ENCODE data around the gene MBD6. TPM values are rescaled to one million over a fixed set of nuclear protein-coding genes. Genes with fewer than 3 reads are reported as not detected.
A peak's percentile ranks its signal among the peaks of the same experiment; 100 is the strongest.

MBD6 gene
- total and polyA plus RNA-seq, 4 experiments from 2014 or later, result 0.16 to 103 (median 50.0) TPM

DNA sequence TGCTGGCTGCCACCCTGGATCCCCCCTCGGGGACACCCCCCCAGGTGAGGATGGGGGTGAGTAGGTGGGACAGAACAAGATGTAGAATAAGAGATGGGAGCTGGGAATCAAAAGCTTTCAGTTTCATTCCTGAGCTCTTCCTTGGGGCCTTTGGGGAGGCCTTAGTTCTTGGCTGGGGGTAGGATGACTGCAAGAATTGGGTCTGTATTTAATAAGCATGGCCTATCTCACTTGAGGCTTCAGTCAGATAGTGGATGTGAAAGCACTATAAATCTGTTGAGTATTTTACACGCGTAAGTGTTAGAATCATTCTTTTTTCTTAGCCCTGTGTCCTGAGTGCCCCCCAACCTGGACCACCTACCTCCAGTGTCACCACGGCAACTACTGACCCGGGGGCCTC is 4.6 kb downstream of the MBD6 start:
- ChIA-PET CTCF (ENCODE audit: partially characterized antibody) (interaction anchor here (0.6 to 1.6 kb wide), 4 partner anchors 40 to 68 kb away, joined by 3 to 6 read pairs (median 5); partner anchors contain the start of gene GLI1), POLR2A (ENCODE audit: partially characterized antibody) (interaction anchor here (1.5 kb wide), 1 partner anchor 11 kb away, joined by 6 read pairs; no protein-coding TSS in a partner anchor)
- H3K27ac ChIP-seq (ENCODE audit: low read depth, low read length), result no peak overlapping the region
- no peak for DNase-seq
- Mint-ChIP-seq H3K36me3 (peaks cover 11 to 73% of the 10 kb centered on the region in 2 donors), H3K27me3 (no peaks in the 10 kb centered on the region), H3K27ac (peak overlapping the region in 4 of 7 donors; percentile 2 to 56 (median 42)), H3K9me3 (no peaks in the 10 kb centered on the region), H3K4me1 (peaks cover 14 to 26% (median 20%) of the 10 kb centered on the region in 4 donors), H3K4me3 (no peak overlapping the region)
- H3K4me3 ChIP-seq (ENCODE audit: low read length in 2 of 2), result no peak overlapping the region
- peaks cover 50% of the 10 kb centered on the region for H3K36me3 ChIP-seq (ENCODE audit: insufficient read depth, low read length)
- intact Hi-C loops (cut with micrococcal nuclease), result no loop called here
- peaks cover 27% of the 10 kb centered on the region for H3K4me1 ChIP-seq (ENCODE audit: insufficient read depth, low read length)
- H3K27me3 ChIP-seq (ENCODE audit: insufficient read depth, low read length), result no peaks in the 10 kb centered on the region
- H3K9me3 ChIP-seq (ENCODE audit: control insufficient read depth in 1 of 2, low read length in 2 of 2), result no peaks in the 10 kb centered on the region

DNA sequence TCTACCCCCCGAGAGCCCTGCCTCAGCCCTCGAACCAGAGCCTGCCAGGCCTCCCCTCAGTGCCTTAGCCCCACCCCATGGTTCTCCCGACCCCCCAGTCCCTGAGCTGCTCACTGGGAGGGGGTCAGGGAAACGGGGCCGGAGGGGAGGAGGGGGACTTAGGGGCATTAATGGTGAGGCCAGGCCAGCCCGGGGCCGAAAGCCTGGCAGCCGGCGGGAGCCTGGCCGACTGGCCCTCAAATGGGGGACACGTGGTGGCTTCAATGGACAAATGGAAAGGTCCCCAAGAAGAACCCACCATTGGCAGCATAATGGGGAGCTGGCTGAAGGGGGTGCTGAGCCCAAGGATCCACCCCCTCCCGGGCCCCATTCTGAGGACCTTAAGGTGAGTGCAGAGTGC is 5.6 kb downstream of the MBD6 start:
- POLR2A ChIA-PET (ENCODE audit: partially characterized antibody), result interaction anchor here (1.2 to 1.3 kb wide), 2 partner anchors 12 to 19 kb away, joined by 3 to 6 read pairs; partner anchors contain the start of gene DCTN2
- Histone ChIP-seq H3K4me3 (ENCODE audit: low read length in 2 of 2) (no peak overlapping the region), H3K9me3 (ENCODE audit: control insufficient read depth in 1 of 2, low read length in 2 of 2) (no peaks in the 10 kb centered on the region), H3K36me3 (ENCODE audit: insufficient read depth, low read length) (peaks cover 60% of the 10 kb centered on the region), H3K4me1 (ENCODE audit: insufficient read depth, low read length) (peaks cover 24% of the 10 kb centered on the region), H3K27ac (ENCODE audit: low read depth, low read length) (no peak overlapping the region), H3K27me3 (ENCODE audit: insufficient read depth, low read length) (no peaks in the 10 kb centered on the region)
- no peaks in the 10 kb centered on the region for H3K9me3 Mint-ChIP-seq
- H3K27ac Mint-ChIP-seq, result peak overlapping the region in 1 of 7 donors; percentile 59
- no peak for DNase-seq
- intact Hi-C loops (cut with micrococcal nuclease), result no loop called here
- H3K36me3 Mint-ChIP-seq, result peaks cover 21 to 80% of the 10 kb centered on the region in 2 donors
- H3K27me3 Mint-ChIP-seq, result no peaks in the 10 kb centered on the region
- H3K4me3 Mint-ChIP-seq, result no peak overlapping the region
- CTCF ChIA-PET (ENCODE audit: partially characterized antibody), result interaction anchor here (0.9 kb wide), 1 partner anchor 54 kb away, joined by 3 read pairs; no protein-coding TSS in a partner anchor
- peaks cover 14 to 23% (median 18%) of the 10 kb centered on the region in 4 donors for H3K4me1 Mint-ChIP-seq

DNA sequence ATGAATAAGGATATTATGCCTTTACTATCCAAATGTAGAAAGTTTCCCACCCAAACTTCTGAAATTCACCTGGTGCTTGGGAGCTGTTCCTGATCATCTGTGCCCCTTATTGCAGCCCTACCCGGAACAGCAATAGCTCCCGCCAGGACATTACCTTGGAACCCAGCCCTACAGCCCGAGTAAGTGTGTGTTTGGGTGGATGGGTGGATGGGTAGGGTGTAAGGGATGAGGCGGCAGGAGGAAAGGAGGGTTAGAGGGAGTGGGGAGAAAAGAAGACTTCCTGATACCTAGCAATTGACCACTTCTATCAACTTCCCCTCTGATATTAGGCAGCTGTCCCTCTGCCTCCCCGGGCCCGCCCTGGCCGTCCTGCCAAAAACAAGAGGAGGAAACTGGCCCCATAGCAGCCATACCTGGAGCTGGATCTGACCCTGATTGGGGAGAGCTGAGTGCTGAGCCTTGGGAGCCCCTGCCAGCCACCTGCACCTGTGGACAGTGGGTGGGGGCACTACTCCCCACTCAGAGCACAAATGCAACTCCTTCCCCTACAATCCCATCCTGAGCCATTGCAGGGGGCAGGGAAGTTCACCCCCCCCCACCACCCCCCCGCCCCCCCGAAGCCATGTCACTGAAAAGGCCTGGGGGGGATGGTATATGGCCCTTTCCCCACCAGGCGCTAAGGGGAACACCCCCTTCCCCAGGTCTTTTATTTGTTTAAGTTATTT is 6.4 kb downstream of the MBD6 start:
- Histone ChIP-seq H3K4me3 (ENCODE audit: low read length in 2 of 2) (no peak overlapping the region), H3K27ac (ENCODE audit: low read depth, low read length) (no peak overlapping the region), H3K9me3 (ENCODE audit: control insufficient read depth in 1 of 2, low read length in 2 of 2) (no peaks in the 10 kb centered on the region), H3K4me1 (ENCODE audit: insufficient read depth, low read length) (peaks cover 16% of the 10 kb centered on the region), H3K27me3 (ENCODE audit: insufficient read depth, low read length) (no peaks in the 10 kb centered on the region), H3K36me3 (ENCODE audit: insufficient read depth, low read length) (peaks cover 66% of the 10 kb centered on the region)
- Mint-ChIP-seq H3K36me3 (peaks cover 23 to 78% of the 10 kb centered on the region in 2 donors), H3K4me3 (peak overlapping the region in 1 of 8 donors; percentile 7), H3K27ac (peak overlapping the region in 6 of 7 donors; percentile 25 to 85 (median 57)), H3K4me1 (peaks cover 8 to 14% (median 10%) of the 10 kb centered on the region in 4 donors), H3K9me3 (no peaks in the 10 kb centered on the region), H3K27me3 (no peaks in the 10 kb centered on the region)
- intact Hi-C loops (cut with micrococcal nuclease), result no loop called here
- ChIA-PET CTCF (ENCODE audit: partially characterized antibody) (interaction anchor here (0.6 kb wide), 1 partner anchor 105 kb away, joined by 4 read pairs; no protein-coding TSS in a partner anchor), POLR2A (ENCODE audit: partially characterized antibody) (interaction anchor here (1.0 to 1.3 kb wide), 4 partner anchors 10 to 50 kb away, joined by 3 to 6 read pairs (median 4); partner anchors contain the start of gene DCTN2)
- no peak for DNase-seq

DNA sequence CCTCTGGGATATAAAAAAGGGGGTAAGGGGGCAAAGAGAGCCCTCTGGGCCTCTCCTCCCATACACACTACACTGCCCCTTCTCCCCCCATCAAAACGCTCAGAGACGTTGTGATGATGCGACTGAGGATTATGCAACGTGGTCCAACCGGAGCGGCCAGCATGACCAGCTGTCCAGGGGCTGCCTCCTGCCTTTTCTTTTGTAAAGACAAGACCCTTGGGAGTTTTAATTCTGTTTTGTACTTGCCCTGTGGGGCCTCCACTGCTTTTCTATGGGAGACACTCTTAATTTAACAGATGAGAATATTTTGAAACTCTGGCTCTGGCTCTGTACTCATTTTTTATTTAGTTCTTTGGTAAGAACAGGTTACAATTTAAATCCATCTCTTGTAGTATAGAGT is 7.2 kb downstream of the MBD6 start:
- H3K4me1 Mint-ChIP-seq, result peaks cover 1 to 7% (median 3%) of the 10 kb centered on the region in 4 donors
- Histone ChIP-seq H3K36me3 (ENCODE audit: insufficient read depth, low read length) (peaks cover 72% of the 10 kb centered on the region), H3K27me3 (ENCODE audit: insufficient read depth, low read length) (no peaks in the 10 kb centered on the region), H3K9me3 (ENCODE audit: control insufficient read depth in 1 of 2, low read length in 2 of 2) (no peaks in the 10 kb centered on the region), H3K4me1 (ENCODE audit: insufficient read depth, low read length) (peaks cover 8% of the 10 kb centered on the region), H3K27ac (ENCODE audit: low read depth, low read length) (no peak overlapping the region), H3K4me3 (ENCODE audit: low read length in 2 of 2) (no peak overlapping the region)
- no peak overlapping the region for H3K4me3 Mint-ChIP-seq
- intact Hi-C loops (cut with micrococcal nuclease), result no loop called here
- H3K36me3 Mint-ChIP-seq, result peaks cover 22 to 76% of the 10 kb centered on the region in 2 donors
- no peaks in the 10 kb centered on the region for H3K9me3 Mint-ChIP-seq
- CTCF ChIA-PET (ENCODE audit: partially characterized antibody), result interaction anchor here (1.6 kb wide), 1 partner anchor 9 kb away, joined by 4 read pairs; no protein-coding TSS in a partner anchor
- POLR2A ChIA-PET (ENCODE audit: partially characterized antibody), result interaction anchor here (0.9 to 1.0 kb wide), 3 partner anchors 10 to 18 kb away, joined by 4 read pairs; no protein-coding TSS in a partner anchor
- peak overlapping the region in 3 of 7 donors; percentile 10 to 64 (median 63) for H3K27ac Mint-ChIP-seq
- no peaks in the 10 kb centered on the region for H3K27me3 Mint-ChIP-seq
- DNase-seq, result no peak

DNA sequence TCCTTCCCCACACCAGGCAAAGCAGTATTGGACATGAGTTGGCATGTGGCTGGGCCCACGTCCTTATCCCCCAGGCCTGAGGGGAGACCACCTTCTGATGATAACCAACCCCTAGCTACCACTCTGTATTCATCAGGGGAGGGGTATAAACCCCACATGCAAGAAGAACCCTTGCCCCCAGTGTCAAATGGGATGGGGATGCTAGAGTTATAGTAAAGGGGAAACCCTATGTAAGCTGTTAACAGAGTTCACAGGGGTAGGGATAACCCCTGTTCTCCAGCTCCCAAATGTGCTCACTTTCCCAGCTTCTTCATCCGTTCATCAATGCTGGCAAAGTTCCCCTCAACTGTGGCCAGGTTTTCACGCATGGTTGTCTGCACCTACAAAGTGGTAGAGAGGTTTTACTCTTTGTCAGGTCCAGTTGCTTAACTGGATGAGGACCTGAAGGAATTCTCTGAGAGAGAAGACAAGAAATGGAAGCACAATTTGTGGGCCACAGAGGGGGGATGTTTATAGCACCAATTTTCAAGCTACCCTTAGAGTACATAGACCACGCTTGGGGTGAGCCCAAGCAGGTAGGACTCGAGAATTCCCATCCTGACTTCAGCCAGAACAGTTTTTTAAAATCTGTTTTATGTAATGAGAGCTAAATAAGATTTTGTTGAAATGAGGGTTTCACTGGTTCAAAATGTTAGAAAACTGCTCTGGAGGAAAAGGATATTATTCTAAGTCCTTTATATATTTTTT is 7.9 kb downstream of the MBD6 start:
- Histone ChIP-seq H3K36me3 (ENCODE audit: insufficient read depth, low read length) (peaks cover 74% of the 10 kb centered on the region), H3K27ac (ENCODE audit: low read depth, low read length) (no peak overlapping the region), H3K4me3 (ENCODE audit: low read length in 2 of 2) (no peak overlapping the region), H3K9me3 (ENCODE audit: control insufficient read depth in 1 of 2, low read length in 2 of 2) (no peaks in the 10 kb centered on the region), H3K27me3 (ENCODE audit: insufficient read depth, low read length) (no peaks in the 10 kb centered on the region), H3K4me1 (ENCODE audit: insufficient read depth, low read length) (peaks cover under 1% of the 10 kb centered on the region)
- no peak for DNase-seq
- Mint-ChIP-seq H3K27ac (no peak overlapping the region), H3K9me3 (no peaks in the 10 kb centered on the region), H3K36me3 (peaks cover 25 to 76% of the 10 kb centered on the region in 2 donors), H3K4me3 (no peak overlapping the region), H3K27me3 (no peaks in the 10 kb centered on the region), H3K4me1 (peaks cover 0 to 4% (median 0%) of the 10 kb centered on the region in 4 donors)
- intact Hi-C loops (cut with micrococcal nuclease), result no loop called here
- POLR2A ChIA-PET (ENCODE audit: partially characterized antibody), result interaction anchor here (0.9 to 1.0 kb wide), 3 partner anchors 9 to 17 kb away, joined by 4 read pairs; no protein-coding TSS in a partner anchor
- CTCF ChIA-PET (ENCODE audit: partially characterized antibody), result interaction anchor here (0.9 to 1.6 kb wide), 2 partner anchors 10 to 69 kb away, joined by 4 read pairs; no protein-coding TSS in a partner anchor

DNA sequence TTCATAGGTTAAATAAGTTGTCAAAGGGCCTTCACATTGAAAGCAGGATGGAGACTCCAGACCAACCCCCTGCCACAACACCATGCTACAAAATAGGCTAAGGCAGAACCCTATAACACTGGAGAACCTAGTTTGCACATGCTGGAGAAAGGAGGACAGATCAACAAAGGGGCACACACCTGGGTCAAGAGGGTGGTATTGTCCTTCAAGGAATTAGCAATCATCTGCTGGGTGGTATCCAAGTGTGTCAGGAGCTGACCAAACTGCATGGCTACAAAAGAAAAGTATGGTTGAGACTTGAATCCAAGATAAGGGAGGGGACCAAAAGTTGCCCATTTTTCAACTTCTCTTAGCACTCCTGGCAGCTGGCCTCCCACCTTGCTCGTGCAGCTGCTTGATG is 9.2 kb downstream of the MBD6 start:
- H3K27ac Mint-ChIP-seq, result peak overlapping the region in 3 of 7 donors; percentile 19 to 62 (median 30)
- no peak overlapping the region for H3K4me3 Mint-ChIP-seq
- Histone ChIP-seq H3K4me3 (ENCODE audit: low read length in 2 of 2) (no peak overlapping the region), H3K27ac (ENCODE audit: low read depth, low read length) (no peak overlapping the region), H3K4me1 (ENCODE audit: insufficient read depth, low read length) (no peaks in the 10 kb centered on the region), H3K9me3 (ENCODE audit: control insufficient read depth in 1 of 2, low read length in 2 of 2) (no peaks in the 10 kb centered on the region), H3K36me3 (ENCODE audit: insufficient read depth, low read length) (peaks cover 74% of the 10 kb centered on the region), H3K27me3 (ENCODE audit: insufficient read depth, low read length) (no peaks in the 10 kb centered on the region)
- DNase-seq, result no peak
- H3K36me3 Mint-ChIP-seq, result peaks cover 27 to 76% of the 10 kb centered on the region in 2 donors
- CTCF ChIA-PET (ENCODE audit: partially characterized antibody), result interaction anchor here (1.6 kb wide), 1 partner anchor 73 kb away, joined by 3 read pairs; the partner anchor contains the start of gene GLI1
- H3K27me3 Mint-ChIP-seq, result no peaks in the 10 kb centered on the region
- intact Hi-C loops (cut with micrococcal nuclease), result no loop called here
- no peaks in the 10 kb centered on the region for H3K9me3 Mint-ChIP-seq
- POLR2A ChIA-PET (ENCODE audit: partially characterized antibody), result interaction anchor here (1.4 to 2.4 kb wide), 2 partner anchors 8 to 12 kb away, joined by 9 to 11 read pairs; partner anchors contain the start of gene DDIT3
- H3K4me1 Mint-ChIP-seq, result peaks cover 0 to 4% (median 0%) of the 10 kb centered on the region in 4 donors
